Measurements from ENCODE around the gene AGTR2. TPM values are rescaled to one million over a fixed set of nuclear protein-coding genes. Genes with fewer than 3 reads are reported as not detected.
"Not testable (repeated sequence)": the region's sequence is repeated elsewhere in the genome, so short reads cannot be mapped to it uniquely, and the experiment has no call there.

AGTR2 gene
- total RNA-seq, 4 donors from 2014 or later: not detected

GRCh38 chrX:116213262-116213661 is 42.7 kb downstream of the AGTR2 start:
- TF ChIP-seq POLR2A (IDR thresholded peaks at IDR 0.05) (no peak), CTCF (IDR thresholded peaks at IDR 0.05) (no peak)
- intact Hi-C loops (cut with DNase I): no loop called here
- Histone ChIP-seq H3K36me3 (no peaks in the 10 kb centered on the region), H3K27me3 (no peaks in the 10 kb centered on the region), H3K27ac (no peak overlapping the region), H3K4me3 (no peak overlapping the region), H3K9me3 (no peaks in the 10 kb centered on the region), H3K4me1 (no peaks in the 10 kb centered on the region)
- DNase-seq: no peak

GRCh38 chrX:116217080-116217479 is 46.5 kb downstream of the AGTR2 start:
- H3K4me1 ChIP-seq; H3K4me3 ChIP-seq; intact Hi-C loops (cut with DNase I); H3K27ac ChIP-seq; DNase-seq; H3K9me3 ChIP-seq; H3K27me3 ChIP-seq; H3K36me3 ChIP-seq: not testable (repeated sequence)
- WGBS, 2 donors: 91% methylated on average over 2 of the region's 2 CpGs; no CpG with 5 or more reads in 1 of the 2 donors
